ENCODE data around the gene GRK2.

The GRK2 gene

DNA sequence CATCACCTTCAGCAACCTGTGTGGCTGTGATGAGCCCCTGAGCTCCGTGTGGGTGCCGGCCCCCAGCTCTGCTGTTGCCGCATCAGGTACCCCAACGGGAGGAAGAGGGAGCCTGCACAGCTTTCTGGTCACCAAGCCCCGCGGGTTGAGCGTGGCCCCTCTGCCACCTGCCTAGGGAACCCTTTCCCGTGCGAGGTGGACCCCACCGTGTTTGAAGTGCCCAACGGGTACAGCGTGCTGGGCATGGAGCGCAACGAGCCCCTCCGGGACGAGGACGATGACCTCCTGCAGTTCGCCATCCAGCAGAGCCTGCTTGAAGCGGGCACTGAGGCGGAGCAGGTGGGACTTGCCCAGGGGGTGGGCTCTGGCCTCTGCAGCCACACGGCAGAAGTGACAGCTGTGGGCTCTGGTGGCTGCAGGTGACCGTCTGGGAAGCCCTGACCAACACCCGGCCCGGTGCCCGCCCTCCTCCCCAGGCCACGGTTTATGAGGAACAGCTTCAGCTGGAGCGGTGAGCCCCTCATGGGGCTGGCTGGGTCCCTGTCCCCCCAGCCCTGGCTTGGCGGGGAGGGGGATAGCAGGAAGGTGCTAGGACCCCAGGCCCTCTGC lies 35.1 kb downstream of the GRK2 start:
- DNase-seq (ENCODE audit: low spot score), result no peak

DNA sequence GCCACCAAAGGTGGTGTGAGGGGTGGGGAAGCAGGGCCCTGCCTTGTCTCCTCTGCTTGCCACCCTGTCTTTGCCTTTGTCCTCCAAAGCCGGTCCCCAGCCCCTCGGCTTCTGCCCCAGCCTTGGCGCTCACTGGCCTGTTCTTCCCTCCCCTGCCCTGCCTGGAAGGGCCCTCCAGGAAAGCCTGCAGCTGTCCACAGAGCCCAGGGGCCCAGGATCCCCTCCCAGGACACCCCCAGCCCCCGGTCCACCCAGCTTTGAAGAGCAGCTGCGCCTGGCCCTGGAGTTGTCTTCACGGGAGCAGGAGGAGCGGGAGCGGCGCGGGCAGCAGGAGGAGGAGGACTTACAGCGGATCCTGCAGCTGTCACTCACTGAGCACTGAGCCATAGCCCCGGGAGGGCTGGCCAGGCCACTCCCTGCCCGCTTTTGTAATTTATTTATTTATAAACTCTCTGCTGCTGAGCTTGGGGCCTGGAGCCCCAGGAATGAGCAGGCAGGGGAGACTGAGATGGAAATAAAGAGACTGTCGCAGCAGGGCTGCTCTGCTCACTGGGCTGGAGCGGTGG lies 35.8 kb downstream of the GRK2 start:
- DNase-seq (ENCODE audit: low spot score), result peak; percentile 46

DNA sequence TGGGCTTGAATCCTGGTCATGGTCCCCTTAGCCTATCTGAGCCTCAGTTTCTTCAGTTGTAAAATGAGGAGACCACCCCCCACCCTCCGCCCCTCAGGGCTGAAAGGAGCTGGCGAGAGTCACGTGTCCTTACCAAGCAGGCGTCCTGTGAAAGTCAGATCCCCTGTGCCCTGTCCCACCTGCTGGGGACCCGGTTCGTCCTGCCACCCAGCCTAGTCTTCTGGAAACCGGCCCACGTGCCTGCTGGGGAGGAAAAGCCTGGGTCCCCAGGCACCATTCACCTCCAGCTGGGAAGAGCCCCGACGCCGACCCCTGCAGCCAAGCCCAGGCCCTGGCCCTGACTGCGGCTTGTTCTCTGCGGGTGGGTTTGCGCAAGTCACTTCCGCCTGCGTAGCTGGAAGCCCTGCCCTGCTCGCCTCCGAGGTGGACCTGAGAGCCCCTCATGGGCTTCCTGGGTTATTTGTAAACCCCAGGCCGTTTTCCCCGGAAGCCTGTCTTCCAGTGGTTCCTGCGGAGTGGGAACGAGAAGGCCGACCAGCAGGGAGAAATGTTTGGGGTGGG lies 36.4 kb downstream of the GRK2 start:
- DNase-seq (ENCODE audit: low spot score), result no peak

DNA sequence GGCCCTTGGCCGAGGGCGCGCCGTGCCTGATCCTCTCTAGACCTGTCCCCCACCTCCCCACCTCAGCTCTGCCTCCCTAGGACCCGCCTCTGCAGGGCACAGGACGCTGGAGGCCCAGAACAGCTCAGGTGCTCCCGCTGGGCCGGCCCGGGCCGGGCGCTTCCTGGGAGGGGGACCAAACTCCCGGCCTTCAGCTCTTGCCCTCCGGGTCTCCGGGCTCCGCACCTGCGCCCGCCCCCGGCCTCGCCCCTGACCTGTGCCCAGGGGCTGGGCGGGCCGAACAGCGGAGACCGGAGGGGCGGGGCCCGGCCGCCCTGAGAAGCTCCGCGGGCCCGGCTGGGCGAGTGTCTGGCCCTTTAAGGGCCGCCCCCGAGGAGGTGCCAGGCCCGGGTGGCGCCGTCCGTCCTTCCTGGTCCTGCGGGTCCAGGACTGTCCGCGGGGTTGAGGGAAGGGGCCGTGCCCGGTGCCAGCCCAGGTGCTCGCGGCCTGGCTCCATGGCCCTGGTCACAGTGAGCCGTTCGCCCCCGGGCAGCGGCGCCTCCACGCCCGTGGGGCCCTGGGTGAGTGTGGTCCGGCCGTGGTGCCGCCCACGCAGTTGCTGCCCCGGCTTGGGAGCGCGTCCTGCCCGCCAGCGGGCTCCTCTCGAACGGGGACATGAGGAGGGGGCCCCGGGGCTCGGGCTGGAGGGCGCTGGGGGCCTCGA lies 37.0 kb downstream of the GRK2 start, which contains the start of gene SSH3:
Gene SSH3 (plus strand): TSS at position 399 of the 703 bp plus-strand sequence. CDS start 96 bp downstream, at position 495.
- peak; percentile 73 for DNase-seq (ENCODE audit: low spot score)

DNA sequence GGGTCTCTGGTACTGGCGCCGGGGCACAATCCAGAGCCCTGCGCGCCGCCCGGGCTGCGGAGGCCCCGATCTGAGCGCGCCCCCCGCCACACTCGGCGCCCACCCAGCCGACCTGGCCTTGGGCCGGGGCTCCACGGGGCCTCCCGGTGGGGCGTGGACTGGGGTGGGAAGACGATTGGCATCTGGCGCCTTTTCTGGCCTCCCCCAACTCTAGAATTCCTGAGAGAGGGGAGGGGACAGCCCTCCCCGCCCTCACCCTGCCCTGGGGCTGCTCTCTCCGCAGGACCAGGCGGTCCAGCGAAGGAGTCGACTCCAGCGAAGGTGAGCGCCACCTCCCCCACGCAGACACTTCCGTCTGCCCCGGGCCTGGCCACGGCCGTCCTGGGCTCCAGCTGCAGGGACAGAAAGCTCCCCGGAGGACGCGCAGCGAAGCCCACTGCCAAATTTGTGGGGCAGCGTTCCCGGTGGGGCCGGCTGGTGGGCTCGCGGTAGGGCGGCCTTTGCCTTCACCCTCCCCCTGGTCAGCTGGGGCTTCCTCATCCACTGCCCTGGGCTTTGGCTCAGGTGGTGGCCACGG lies 37.6 kb downstream of the GRK2 start:
- peak; percentile 12 for DNase-seq (ENCODE audit: low spot score)

DNA sequence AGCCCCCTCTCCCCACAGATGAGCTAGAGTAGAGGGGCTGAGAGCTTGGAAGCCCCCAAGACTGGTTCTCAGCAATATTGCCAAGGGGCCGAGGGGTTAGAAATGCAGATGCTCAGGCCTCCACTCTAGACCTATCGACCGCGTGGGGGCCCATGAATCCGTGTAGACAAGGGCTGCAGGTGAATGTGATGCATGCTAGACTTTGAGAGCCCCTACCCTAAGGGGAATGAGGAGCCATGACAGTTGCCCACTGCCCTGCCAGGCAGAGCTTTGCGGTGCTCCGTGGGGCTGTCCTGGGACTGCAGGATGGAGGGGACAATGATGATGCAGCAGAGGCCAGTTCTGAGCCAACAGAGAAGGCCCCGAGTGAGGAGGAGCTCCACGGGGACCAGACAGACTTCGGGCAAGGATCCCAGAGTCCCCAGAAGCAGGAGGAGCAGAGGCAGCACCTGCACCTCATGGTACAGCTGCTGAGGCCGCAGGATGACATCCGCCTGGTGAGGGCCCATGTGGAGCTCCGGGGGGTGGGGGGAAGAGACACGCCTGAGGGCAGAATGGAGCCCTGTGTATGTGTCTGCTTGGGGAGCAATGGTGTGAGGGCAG lies 38.3 kb downstream of the GRK2 start:
- DNase-seq (ENCODE audit: low spot score), result no peak

DNA sequence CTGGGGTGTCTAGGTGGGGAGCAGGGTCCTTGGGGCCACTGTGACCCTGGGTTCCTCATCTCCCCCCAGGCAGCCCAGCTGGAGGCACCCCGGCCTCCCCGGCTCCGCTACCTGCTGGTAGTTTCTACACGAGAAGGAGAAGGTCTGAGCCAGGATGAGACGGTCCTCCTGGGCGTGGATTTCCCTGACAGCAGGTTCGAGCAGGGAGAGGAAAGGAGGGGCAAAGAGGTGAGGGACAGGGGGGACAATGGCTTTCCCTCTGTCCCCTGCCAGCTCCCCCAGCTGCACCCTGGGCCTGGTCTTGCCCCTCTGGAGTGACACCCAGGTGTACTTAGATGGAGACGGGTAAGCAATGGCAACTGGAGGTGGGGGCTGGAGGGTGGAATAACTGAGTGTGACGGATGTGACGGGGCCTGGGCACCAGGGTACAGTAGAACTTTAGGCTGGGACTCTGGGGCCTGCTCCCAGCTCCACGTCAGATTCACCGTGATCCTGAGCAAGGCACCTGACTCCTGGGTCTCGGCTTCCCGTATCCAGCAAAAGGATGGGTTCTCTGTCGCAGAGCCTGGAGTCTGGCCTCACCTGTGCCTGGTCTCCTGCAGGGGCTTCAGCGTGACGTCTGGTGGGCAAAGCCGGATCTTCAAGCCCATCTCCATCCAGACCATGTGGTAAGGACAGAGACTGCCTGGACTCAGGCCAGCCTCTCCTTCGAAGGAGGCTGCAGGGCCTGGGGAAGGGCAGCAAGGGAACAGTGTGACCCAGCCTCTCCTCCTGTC lies 40.7 kb downstream of the GRK2 start:
- no peak for DNase-seq (ENCODE audit: low spot score)

DNA sequence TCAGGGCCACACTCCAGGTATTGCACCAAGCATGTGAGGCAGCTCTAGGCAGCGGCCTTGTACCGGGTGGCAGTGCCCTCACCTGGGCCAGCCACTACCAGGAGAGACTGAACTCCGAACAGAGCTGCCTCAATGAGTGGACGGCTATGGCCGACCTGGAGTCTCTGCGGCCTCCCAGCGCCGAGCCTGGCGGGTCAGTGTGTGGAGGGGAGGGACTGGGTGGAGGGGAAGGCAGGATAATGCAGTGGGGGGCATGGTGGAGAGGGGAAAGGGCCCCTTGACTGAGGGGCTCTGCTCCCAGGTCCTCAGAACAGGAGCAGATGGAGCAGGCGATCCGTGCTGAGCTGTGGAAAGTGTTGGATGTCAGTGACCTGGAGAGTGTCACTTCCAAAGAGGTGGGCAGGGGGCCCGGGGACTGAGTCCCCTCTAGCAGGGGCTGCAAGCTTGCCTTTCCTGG lies 41.3 kb downstream of the GRK2 start:
- DNase-seq (ENCODE audit: low spot score), result no peak

DNA sequence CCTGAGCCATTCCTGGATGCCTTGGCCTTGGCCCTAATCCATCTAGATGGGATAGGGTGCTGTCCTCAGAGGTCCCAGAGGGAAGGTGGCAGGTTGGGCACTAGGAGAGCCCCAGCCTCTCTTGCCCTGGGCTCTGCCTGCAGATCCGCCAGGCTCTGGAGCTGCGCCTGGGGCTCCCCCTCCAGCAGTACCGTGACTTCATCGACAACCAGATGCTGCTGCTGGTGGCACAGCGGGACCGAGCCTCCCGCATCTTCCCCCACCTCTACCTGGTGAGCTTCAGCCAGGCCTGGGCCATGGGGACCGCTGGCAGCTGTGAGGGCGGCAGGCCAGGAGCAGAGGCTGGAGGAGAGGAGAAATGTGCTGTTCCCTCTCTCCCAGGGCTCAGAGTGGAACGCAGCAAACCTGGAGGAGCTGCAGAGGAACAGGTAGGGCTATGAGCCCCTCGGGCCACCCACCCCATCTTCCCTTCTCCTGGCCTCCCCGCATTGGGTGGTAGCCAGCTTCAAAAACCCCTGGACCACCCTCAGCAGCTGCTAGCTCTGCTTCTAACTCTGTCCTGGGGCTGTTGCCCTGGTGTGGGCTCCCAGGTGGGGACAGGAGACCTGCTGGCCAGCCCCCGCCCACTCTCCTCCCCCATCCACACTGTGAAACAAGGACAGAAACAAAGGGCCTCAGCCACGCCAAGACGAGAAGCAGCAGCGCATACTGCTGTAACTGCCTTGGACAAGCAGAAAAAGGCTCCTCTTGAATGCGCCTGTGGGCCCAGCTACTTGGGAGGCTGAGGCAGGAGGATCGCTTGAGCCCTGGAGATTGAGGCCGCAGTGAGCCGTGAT lies 42.0 kb downstream of the GRK2 start:
- no peak for DNase-seq (ENCODE audit: low spot score)

DNA sequence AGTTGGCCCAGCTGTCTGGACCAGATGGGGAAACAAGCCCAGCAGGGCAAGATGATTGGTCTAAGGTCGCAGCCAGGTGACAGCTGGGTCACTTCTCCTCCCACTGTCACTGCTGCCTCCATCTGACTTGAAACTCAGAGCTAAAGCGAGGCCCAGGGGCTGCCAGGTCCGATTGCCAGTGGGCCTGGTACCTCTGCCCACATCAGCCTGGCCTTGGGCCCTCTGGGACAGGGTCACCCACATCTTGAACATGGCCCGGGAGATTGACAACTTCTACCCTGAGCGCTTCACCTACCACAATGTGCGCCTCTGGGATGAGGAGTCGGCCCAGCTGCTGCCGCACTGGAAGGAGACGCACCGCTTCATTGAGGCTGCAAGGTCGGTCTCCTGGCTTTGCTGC lies 42.9 kb downstream of the GRK2 start:
- DNase-seq (ENCODE audit: low spot score), result no peak

DNA sequence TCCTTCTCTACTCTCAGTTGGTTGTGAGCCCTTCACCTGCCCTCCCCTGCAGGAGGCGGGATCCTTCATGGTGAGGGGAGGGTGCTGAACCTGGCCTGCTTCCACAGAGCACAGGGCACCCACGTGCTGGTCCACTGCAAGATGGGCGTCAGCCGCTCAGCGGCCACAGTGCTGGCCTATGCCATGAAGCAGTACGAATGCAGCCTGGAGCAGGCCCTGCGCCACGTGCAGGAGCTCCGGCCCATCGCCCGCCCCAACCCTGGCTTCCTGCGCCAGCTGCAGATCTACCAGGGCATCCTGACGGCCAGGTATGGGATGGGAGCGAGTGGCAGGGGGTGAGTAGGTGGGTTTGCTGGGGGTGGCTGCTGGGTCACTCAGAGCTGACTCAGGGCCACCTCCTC lies 43.4 kb downstream of the GRK2 start:
- DNase-seq (ENCODE audit: low spot score), result no peak

DNA sequence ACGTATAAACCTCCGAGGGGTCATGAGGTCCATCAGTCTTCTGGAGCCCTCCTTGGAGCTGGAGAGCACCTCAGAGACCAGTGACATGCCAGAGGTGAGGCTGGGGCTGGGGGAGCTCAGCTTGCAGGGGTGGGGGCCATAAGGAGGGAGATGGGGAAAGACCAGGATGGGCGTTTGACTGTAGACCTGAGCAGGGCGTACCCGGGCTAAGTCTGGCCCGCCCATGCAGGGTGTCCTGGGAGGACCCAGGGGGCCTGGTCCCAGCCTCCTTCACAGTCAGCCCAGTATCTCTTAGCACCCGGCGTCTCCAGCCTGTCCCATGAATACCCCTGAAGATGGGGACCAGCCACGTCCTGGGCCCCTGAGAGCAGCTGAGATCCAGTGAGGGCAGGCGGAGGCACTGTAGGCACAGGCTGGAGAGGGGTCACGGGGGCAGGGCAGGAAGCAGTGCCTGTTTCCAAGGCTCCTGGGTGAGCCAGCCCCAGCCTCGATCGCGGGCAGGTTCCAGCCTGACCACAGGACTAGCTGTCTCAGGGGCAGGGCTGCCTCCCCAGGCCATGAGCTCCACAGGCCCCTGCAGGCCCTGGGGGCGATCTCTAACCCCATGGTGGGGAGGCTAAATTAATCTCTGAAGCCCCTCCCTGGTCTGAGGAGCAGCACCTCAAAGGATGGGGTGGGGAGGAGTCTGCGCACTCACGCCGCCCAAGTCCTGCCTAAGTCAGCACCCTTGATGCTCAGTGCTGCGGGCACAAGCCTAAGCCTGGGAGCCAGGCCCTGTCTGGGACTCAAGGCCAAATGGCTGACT lies 44.2 kb downstream of the GRK2 start:
- no peak for DNase-seq (ENCODE audit: low spot score)

DNA sequence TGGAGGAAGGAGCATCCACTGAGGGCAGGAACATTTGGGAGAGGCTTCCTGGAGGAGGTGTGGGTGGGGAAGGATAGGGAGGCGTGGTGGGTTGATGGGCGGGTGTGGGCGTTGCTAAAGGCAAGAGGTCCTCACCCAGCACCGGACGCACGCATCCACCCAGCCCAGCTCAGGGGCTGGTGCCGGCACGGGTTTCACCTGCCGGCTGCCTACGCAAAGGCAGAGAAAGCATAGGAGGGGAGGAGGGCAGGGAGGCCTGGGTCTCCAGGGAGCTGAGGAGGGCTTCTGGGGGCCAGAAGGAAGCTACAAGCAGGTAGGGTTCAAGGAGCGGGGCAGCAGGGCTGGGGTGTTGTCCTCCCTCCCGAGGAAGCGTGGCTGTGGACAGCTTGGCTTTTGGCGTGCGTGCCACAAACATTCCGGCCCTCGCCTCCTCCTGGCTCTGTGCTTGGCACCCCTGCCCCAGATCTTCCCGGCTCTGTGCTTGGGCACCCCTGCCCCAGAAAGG lies 44.8 kb downstream of the GRK2 start:
- DNase-seq (ENCODE audit: low spot score), result no peak

DNA sequence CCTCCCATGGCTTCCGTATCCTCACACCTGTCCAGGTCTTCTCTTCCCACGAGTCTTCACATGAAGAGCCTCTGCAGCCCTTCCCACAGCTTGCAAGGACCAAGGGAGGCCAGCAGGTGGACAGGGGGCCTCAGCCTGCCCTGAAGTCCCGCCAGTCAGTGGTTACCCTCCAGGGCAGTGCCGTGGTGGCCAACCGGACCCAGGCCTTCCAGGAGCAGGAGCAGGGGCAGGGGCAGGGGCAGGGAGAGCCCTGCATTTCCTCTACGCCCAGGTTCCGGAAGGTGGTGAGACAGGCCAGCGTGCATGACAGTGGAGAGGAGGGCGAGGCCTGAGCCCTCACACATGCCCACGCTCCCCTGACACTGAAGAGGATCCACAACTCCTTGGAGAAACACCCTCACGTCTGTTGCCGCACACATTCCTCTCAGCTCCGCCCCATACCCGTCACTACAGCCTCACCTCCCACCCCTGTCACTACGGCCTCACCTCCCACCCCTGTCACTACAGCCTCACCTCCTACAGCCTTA lies 45.3 kb downstream of the GRK2 start:
- DNase-seq (ENCODE audit: low spot score), result no peak

DNA sequence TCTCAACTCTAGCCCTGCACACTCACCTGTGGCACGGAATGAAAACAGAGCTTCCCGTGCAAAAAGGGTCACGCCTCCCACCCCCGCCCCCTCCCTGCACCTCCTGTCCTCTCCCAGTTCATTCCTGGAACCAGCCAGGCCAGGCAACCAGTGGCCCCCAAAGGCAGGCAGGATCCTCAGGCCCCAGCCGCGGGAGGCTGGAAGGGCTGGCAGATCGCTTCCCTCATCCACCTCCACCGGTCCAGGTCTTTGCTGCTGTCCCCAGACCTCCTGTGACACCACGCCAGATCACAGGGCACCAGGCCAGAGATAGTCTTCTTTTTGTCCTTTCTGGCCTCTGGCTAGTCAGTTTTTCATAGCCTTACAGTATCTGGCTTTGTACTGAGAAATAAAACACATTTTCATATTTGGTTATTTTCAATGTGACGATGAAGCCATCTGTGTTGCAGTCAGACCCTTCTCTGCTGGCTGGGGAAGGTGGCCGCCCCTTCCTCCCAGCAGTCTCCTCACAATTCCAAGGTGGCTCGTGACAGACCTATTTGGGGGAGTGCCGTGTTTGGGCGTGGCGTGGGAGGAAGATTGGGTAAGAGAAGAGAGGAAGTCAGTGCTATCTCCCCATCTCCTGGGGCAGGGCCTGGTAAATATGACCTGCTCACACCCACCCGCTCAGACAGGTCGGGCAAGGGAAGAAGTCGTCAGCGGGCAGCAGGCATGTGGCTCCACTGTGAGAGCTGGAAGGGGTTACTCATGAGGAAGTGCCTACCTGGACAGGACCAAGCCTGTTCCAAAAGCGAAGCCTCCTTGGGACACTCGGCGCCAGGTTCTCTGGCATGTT lies 46.1 kb downstream of the GRK2 start:
- DNase-seq (ENCODE audit: low spot score), result no peak

DNA sequence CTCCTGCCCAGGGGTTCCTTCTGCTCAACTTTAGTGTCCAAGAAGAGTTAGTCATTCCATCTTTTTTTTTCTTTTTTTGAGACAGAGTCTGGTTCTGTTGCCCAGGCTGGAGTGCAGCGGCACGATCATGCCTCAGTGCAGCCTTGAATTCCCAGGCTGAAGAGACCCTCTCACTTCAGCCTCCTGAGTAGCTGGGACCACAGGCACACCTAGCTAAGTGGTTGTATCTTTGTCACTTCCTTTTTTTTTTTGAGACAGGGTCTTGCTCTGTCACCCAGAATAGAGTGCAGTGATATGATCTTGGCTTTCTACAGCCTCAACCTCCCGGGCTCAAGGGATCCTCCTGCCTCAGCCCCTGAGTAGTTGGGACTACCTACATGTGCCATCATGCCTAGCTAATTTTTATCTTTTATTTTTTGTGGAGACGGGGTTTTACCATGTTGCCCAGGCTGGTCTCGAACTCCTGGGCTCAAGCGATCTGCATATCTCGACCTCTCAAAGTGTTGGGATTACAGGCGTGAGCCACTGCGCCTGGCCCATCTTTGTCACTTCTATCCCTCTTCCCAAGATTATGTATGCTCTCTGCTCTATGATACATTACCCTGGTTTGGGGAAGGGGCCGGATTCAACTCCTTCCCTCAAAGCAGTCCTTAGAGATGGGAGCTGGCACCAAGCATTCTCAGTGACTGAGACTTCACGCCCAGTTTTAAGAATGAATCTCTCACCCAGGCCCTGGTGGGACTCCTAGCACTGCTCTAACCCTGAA lies 47.0 kb downstream of the GRK2 start:
- DNase-seq (ENCODE audit: low spot score), result no peak

DNA sequence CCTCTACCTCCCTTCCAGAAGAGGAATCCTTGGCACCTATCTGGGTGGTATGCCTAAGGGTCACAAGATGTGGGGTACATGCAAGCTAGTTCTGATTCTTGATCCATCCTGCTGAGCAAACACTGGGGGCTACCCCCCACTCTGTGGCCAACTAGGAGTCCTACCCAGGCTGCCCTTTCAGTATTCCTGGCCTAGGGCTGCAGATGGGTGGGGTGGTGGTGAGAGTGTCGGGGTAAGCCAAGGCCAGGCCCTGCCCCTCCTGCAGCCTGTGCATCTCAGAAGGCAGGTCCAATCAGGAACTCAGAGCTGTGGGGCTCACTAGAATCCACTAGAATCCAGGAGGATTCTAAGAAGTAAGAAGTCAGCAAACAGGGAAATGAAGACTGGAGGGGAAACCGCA lies 47.9 kb downstream of the GRK2 start:
- no peak for DNase-seq (ENCODE audit: low spot score)
